ENCODE measurements around the gene ETS1.

The ETS1 gene

GRCh38 chr11:128589998-128590397, 2.6 kb upstream of the ETS1 start:
- H3K9me3 ChIP-seq (ENCODE audit: insufficient read depth, low read length, severe bottlenecking) = no peaks in the 10 kb centered on the region
- no peak for DNase-seq
- no peaks in the 10 kb centered on the region for H3K4me1 ChIP-seq (ENCODE audit: insufficient read depth, low read length)
- H4K20me1 ChIP-seq (ENCODE audit: insufficient read depth, low read length) = no peaks in the 10 kb centered on the region
- no peak for TF ChIP-seq EZH2 (IDR thresholded peaks at IDR 0.05; ENCODE audit: borderline replicate concordance, low read depth, low read length, severe bottlenecking)
- TF ChIP-seq CTCF (IDR thresholded peaks at IDR 0.05; ENCODE audit: borderline replicate concordance, extremely low read depth, low read length, poor library complexity, severe bottlenecking) = no peak
- H3K27me3 ChIP-seq (ENCODE audit: insufficient read depth, low read length, poor library complexity) = no peaks in the 10 kb centered on the region
- H3K27ac ChIP-seq (ENCODE audit: low read length) = no peak overlapping the region
- H3K4me2 ChIP-seq (ENCODE audit: insufficient read depth, low read length) = no peak overlapping the region
- H3K9ac ChIP-seq (ENCODE audit: low read depth, low read length) = no peak overlapping the region
- no peak overlapping the region for H3K4me3 ChIP-seq (ENCODE audit: low read depth in 1 of 2, low read length in 2 of 2)
- no peak overlapping the region for H2AFZ ChIP-seq (ENCODE audit: low read depth, low read length)
- H3K79me2 ChIP-seq (ENCODE audit: insufficient read depth, low read length) = no peaks in the 10 kb centered on the region
- no peak for ATAC-seq (ENCODE audit: insufficient read depth, low read depth)
- H3K36me3 ChIP-seq (ENCODE audit: insufficient read depth, low read length) = no peaks in the 10 kb centered on the region

- no peak overlapping the region for H3K4me3 ChIP-seq (ENCODE audit: low read depth in 1 of 2, low read length in 2 of 2)
- no peaks in the 10 kb centered on the region for H3K27me3 ChIP-seq (ENCODE audit: insufficient read depth, low read length, poor library complexity)
- DNase-seq = no peak
- TF ChIP-seq EZH2 (IDR thresholded peaks at IDR 0.05; ENCODE audit: borderline replicate concordance, low read depth, low read length, severe bottlenecking) (no peak), CTCF (IDR thresholded peaks at IDR 0.05; ENCODE audit: borderline replicate concordance, extremely low read depth, low read length, poor library complexity, severe bottlenecking) (no peak)
- H3K27ac ChIP-seq (ENCODE audit: low read length) = no peak overlapping the region
- no peaks in the 10 kb centered on the region for H3K4me1 ChIP-seq (ENCODE audit: insufficient read depth, low read length)
- H3K9ac ChIP-seq (ENCODE audit: low read depth, low read length) = no peak overlapping the region
- H3K4me2 ChIP-seq (ENCODE audit: insufficient read depth, low read length) = no peak overlapping the region
- H3K9me3 ChIP-seq (ENCODE audit: insufficient read depth, low read length, severe bottlenecking) = no peaks in the 10 kb centered on the region
- no peaks in the 10 kb centered on the region for H3K36me3 ChIP-seq (ENCODE audit: insufficient read depth, low read length)
- no peaks in the 10 kb centered on the region for H3K79me2 ChIP-seq (ENCODE audit: insufficient read depth, low read length)
- no peak overlapping the region for H2AFZ ChIP-seq (ENCODE audit: low read depth, low read length)
- no peaks in the 10 kb centered on the region for H4K20me1 ChIP-seq (ENCODE audit: insufficient read depth, low read length)
- ATAC-seq (ENCODE audit: insufficient read depth, low read depth) = no peak
These were observed 735 bp upstream of the ETS1 start for GRCh38 chr11:128588093-128588492.

DNA sequence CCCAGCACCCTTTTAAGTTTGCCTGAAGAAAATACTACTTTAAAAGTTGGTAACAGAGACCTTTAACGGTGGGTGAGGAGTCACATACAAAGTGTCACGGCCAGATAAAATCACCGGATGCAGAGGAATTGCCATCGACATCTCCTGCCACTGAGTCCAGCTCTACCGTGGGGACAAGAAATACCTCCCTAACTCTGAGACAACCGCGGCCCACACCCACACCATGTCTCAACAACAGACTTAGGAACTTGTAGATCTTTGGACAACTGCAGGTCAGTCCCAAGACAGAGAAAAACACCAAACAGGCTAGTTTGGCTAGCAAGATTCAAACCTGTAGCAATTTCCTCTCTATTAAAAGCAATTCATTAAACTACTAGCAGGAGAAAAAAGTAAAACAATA, 669 bp downstream of the ETS1 start:
- Histone ChIP-seq H3K4me1 (ENCODE audit: insufficient read depth, low read length) (no peaks in the 10 kb centered on the region), H3K27me3 (ENCODE audit: insufficient read depth, low read length, poor library complexity) (no peaks in the 10 kb centered on the region)

More for the DNA sequence above, 669 bp downstream of the ETS1 start:
- Histone ChIP-seq H3K9ac (ENCODE audit: low read depth, low read length) (no peak overlapping the region), H3K4me3 (ENCODE audit: low read depth in 1 of 2, low read length in 2 of 2) (no peak overlapping the region), H3K79me2 (ENCODE audit: insufficient read depth, low read length) (no peaks in the 10 kb centered on the region), H4K20me1 (ENCODE audit: insufficient read depth, low read length) (no peaks in the 10 kb centered on the region), H3K27ac (ENCODE audit: low read length) (no peak overlapping the region), H3K4me2 (ENCODE audit: insufficient read depth, low read length) (no peak overlapping the region), H3K9me3 (ENCODE audit: insufficient read depth, low read length, severe bottlenecking) (no peaks in the 10 kb centered on the region), H3K36me3 (ENCODE audit: insufficient read depth, low read length) (no peaks in the 10 kb centered on the region), H2AFZ (ENCODE audit: low read depth, low read length) (no peak overlapping the region)
- DNase-seq (no peak), ATAC-seq (ENCODE audit: insufficient read depth, low read depth) (no peak)
- TF ChIP-seq CTCF (IDR thresholded peaks at IDR 0.05; ENCODE audit: borderline replicate concordance, extremely low read depth, low read length, poor library complexity, severe bottlenecking) (no peak), EZH2 (IDR thresholded peaks at IDR 0.05; ENCODE audit: borderline replicate concordance, low read depth, low read length, severe bottlenecking) (no peak)

Data from DND-41 (cell line).